Kidney epithelial cell (primary cell): Measurements from ENCODE around the gene RARRES2. TPM values are rescaled to one million over a fixed set of nuclear protein-coding genes. Genes with fewer than 3 reads are reported as not detected.

ENCODE experiments used
- DNase-seq: peaks from one replicate; pipeline ENCODE4 v3.0.0-alpha.2; 2010; ENCODE audit warnings: low read depth
- H3K27me3 ChIP-seq: 2 replicates; pipeline ENCODE4 v1.6.0; 2011; ENCODE audit warnings: low read length; ENCODE audit not compliant: control insufficient read depth, insufficient read depth
- H3K36me3 ChIP-seq: 2 replicates; pipeline ENCODE4 v1.5.1; 2011; ENCODE audit warnings: low read length; ENCODE audit not compliant: control insufficient read depth, insufficient read depth
- H3K4me3 ChIP-seq: 2 replicates; pipeline ENCODE4 v1.5.1; 2011; ENCODE audit warnings: low read depth, mild to moderate bottlenecking, control low read depth, low read length
- total RNA-seq: library from RNA; depleted of rRNA; stranded (reverse); fragments of >200 nt; gene quantifications from 2 replicates; pipeline ENCODE4 v1.2.3, GENCODE V29; 2015
- TF ChIP-seq, protein P1 (sequence below): IDR thresholded peaks from 2 replicates; pipeline ENCODE4 v1.5.1; 2011; ENCODE audit warnings: mild to moderate bottlenecking, moderate library complexity, low read length, control low read depth, inconsistent platforms; ENCODE audit not compliant: insufficient read depth, poor library complexity, severe bottlenecking

Gene RARRES2
- total RNA-seq, 1 donor from 2014 or later, result 0.38 TPM

DNA sequence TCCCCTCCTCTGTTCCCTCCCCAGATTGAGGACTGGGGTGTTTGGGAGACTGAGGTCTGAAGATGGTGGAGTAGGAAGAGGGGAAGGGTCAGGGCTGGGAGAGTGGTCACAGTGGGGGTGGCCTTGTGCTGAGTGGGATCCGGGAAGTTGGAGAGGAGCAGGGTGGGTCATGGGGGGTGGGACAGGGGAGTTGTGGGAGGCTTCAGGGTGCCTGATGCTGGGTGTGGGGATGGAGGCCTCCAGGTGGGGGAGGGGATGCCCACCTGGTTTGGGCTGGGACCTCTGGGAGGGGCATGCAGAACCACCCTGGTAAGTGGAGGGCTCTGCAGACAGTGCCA lies 40.3 kb upstream of the RARRES2 start:
- Histone ChIP-seq H3K36me3 (no peaks in the 10 kb centered on the region), H3K4me3 (no peak overlapping the region), H3K27me3 (no peaks in the 10 kb centered on the region)
- TF ChIP-seq, protein P1, sequence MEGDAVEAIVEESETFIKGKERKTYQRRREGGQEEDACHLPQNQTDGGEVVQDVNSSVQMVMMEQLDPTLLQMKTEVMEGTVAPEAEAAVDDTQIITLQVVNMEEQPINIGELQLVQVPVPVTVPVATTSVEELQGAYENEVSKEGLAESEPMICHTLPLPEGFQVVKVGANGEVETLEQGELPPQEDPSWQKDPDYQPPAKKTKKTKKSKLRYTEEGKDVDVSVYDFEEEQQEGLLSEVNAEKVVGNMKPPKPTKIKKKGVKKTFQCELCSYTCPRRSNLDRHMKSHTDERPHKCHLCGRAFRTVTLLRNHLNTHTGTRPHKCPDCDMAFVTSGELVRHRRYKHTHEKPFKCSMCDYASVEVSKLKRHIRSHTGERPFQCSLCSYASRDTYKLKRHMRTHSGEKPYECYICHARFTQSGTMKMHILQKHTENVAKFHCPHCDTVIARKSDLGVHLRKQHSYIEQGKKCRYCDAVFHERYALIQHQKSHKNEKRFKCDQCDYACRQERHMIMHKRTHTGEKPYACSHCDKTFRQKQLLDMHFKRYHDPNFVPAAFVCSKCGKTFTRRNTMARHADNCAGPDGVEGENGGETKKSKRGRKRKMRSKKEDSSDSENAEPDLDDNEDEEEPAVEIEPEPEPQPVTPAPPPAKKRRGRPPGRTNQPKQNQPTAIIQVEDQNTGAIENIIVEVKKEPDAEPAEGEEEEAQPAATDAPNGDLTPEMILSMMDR, result no peak
- DNase-seq, result no peak

DNA sequence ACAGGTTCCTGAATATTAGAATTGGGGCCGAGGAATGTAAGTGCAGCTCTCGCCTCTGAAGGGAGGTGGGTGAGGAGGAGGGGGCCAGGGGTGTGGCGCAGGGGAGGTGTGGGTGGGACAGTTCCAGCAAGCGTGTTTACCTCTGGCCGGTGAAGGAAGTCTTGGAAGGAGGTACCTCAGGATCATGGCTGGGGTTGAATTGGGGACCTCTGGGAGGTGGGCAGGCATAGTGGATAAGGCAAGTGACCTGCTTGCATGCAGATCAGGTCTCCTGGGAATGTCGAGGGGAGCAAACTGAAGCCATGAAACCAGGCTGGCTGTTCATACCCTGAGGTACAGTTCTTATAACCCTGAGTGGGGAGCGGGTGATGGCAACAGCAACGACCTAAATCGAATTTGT lies 39.7 kb upstream of the RARRES2 start:
- TF ChIP-seq, protein P1, result no peak
- H3K4me3 ChIP-seq, result no peak overlapping the region
- no peaks in the 10 kb centered on the region for H3K36me3 ChIP-seq

DNA sequence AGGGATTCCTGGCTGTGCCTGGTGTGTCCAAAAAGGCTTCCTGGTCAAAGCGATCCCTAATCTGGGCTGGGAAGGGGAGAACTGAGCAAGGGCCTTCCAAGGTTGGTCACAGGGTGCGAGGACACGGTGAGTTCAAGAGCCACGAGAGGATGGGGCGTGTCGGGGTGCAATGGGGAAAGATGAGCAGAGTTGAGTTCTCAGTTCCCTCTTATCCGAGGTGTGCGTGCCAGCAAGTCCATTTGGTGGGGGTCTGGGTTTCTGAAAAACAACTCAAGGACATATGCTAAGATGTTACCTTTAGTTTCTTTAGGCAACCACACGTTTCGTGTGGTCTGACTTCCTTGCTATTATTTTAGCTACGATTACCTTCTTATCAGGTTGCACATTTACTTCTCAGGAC lies 39.0 kb upstream of the RARRES2 start:
- Histone ChIP-seq H3K27me3 (no peaks in the 10 kb centered on the region), H3K36me3 (no peaks in the 10 kb centered on the region), H3K4me3 (peak overlapping the region; percentile 82)
- TF ChIP-seq, protein P1, result no peak
- no peak for DNase-seq

More for the DNA sequence above, 39.7 kb upstream of the RARRES2 start:
- H3K27me3 ChIP-seq, result no peaks in the 10 kb centered on the region
- no peak for DNase-seq

DNA sequence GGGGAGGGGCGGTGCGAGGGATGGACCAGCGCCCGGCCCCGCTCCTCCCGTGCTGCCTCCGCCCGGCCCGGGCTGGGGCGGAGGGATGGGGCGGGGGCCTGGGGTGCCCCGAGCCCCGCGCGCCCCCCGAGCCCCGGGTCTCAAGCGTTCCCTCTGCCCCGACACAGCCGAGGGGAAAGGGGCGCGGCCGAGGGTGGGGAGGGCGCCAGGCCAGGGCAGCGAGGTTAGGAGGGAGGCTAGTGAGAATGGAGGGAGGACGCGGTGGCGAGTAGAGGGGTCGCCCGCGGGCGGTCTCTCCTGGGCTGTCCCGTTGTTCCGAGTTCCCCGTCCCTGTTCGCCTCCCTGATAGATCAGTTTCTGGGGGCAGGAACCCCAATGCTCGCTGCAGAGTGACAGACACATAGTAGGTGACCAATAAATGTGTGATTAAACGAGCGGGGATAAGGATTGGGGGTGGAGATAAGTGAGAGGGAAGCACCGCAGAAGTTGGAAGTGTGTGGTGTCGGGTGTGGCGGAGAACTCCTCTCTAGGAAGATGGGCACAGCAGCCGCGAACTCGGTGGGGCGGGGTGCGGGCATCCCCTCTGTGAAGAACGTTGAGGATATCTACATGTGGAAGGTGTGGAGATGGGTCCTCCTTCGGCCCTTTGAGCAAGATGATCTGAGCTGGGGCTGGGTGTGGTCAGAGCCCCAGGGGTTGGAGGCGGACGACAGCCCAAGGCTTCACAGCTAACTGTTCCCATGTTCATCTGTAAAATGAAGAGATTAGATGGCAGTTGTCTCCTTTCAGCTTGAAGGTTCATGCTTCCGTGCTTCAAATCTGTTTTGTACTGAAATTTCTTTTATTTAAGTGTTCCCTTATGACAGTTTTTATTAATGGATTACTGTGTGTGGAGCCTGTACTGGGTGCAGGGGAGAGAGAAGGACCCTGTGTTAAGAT lies 38.3 kb upstream of the RARRES2 start:
- Histone ChIP-seq H3K4me3 (peak overlapping the region; percentile 82), H3K27me3 (no peaks in the 10 kb centered on the region), H3K36me3 (no peaks in the 10 kb centered on the region)
- TF ChIP-seq, protein P1, result no peak
- DNase-seq, result no peak

DNA sequence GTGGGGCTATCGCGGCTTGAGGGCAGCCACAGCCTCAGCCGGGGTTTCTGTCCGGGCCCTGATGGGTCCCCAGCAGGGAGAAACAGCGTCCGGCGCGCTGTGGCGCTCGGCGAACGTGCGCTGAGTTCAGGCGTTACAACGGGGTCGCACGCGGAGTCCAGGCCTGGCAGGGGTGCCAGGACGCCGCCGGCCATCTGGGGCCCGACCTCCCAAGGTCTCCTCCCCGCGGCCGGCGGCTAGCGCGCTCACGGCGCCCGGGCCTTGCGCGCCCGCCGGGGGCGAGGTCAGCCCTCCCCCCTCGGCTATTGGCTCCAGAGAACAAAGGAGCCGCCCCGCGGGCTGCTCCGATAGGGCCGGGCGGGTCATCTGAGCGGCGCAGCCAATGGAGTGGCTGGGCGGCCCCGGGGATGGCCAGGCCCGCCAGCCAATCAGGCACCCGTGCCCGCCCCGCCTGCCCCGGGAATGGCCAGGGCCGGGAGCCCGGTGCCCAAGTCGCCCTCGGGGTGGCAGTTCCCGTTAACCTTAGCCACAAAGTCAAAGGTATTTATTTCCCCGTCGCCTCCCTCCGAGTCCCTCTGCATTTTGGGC lies 37.5 kb upstream of the RARRES2 start, which contains the start of gene ZNF775:
Gene ZNF775, plus strand, starts transcription at position 478 of the 588 bp plus-strand sequence. CDS start 9,141 bp downstream, outside the sequence.
- peak; percentile 67 for DNase-seq
- Histone ChIP-seq H3K27me3 (no peaks in the 10 kb centered on the region), H3K36me3 (peaks cover under 1% of the 10 kb centered on the region), H3K4me3 (peak within 1 kb of the TSS; percentile 82)
- TF ChIP-seq, protein P1, result no peak
